Tibial artery (tissue), 4 donors: Measurements from ENCODE around the gene STN1.

Source experiments
- DNase-seq, 2 donors: peaks; one replicate each; pipeline ENCODE4 v3.0.0-alpha.2; 2019
- H3K27ac ChIP-seq, 2 donors: fragments of 200-600 bp; sonication (generic) in 1 of 2; 1 replicate in 1 of 2; 2 replicates in 1 of 2; pipeline ENCODE4 v1.5.1; 2018 to 2019; ENCODE audit warnings: mild to moderate bottlenecking in 1 of 2
- H3K27me3 ChIP-seq, 2 donors: fragments of 200-600 bp; sonication (generic) in 1 of 2; one replicate each; pipeline versions ENCODE4 v1.5.1 to v1.6.0; 2016 to 2019
- H3K36me3 ChIP-seq, 3 donors: fragments of 200-600 bp; sonication (generic) in 2 of 3; one replicate each; pipeline ENCODE4 v1.5.1; 2016 to 2019; ENCODE audit warnings: mild to moderate bottlenecking in 2 of 3
- H3K4me1 ChIP-seq, 4 donors: fragments of 200-600 bp; sonication (generic) in 2 of 4; 1 replicate in 3 of 4; 2 replicates in 1 of 4; pipeline ENCODE4 v1.5.1; 2016 to 2019
- H3K4me3 ChIP-seq, 2 donors: fragments of 200-600 bp; sonication (generic) in 1 of 2; 1 replicate in 1 of 2; 2 replicates in 1 of 2; pipeline ENCODE4 v1.5.1; 2018 to 2019; ENCODE audit warnings: mild to moderate bottlenecking in 2 of 2
- H3K9me3 ChIP-seq, 3 donors: fragments of 200-600 bp; sonication (generic) in 1 of 3; one replicate each; pipeline ENCODE4 v1.5.1; 2016 to 2019
- intact Hi-C: fragments of 100-400 bp; cut with DNase I; formaldehyde crosslinking; loops from one replicate; pipeline ENCODE4 v1.15.0; 2023; ENCODE audit warnings: low total_unique reads
- TF ChIP-seq, protein P1 (sequence below), 2 experiments: fragments of 200-600 bp in 1 of 2; fragments of 450-650 bp in 1 of 2; IDR thresholded peaks; one replicate each; pipeline ENCODE4 v1.5.1; 2017 to 2019; ENCODE audit warnings: antibody characterized with exemption in 2 of 2, mild to moderate bottlenecking in 1 of 2, moderate library complexity in 1 of 2

STN1 gene

GRCh38 chr10:103870516-103870915 lies 47.5 kb downstream of the STN1 start:
- peaks cover 0 to 12% (median 3%) of the 10 kb centered on the region in 3 donors for H3K36me3 ChIP-seq
- TF ChIP-seq, protein P1, sequence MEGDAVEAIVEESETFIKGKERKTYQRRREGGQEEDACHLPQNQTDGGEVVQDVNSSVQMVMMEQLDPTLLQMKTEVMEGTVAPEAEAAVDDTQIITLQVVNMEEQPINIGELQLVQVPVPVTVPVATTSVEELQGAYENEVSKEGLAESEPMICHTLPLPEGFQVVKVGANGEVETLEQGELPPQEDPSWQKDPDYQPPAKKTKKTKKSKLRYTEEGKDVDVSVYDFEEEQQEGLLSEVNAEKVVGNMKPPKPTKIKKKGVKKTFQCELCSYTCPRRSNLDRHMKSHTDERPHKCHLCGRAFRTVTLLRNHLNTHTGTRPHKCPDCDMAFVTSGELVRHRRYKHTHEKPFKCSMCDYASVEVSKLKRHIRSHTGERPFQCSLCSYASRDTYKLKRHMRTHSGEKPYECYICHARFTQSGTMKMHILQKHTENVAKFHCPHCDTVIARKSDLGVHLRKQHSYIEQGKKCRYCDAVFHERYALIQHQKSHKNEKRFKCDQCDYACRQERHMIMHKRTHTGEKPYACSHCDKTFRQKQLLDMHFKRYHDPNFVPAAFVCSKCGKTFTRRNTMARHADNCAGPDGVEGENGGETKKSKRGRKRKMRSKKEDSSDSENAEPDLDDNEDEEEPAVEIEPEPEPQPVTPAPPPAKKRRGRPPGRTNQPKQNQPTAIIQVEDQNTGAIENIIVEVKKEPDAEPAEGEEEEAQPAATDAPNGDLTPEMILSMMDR (IDR thresholded peaks at IDR 0.05), result no peak
- H3K4me3 ChIP-seq, result no peak overlapping the region
- peaks cover 0 to 2% (median 0%) of the 10 kb centered on the region in 3 donors for H3K9me3 ChIP-seq
- intact Hi-C loops, result no loop called here
- DNase-seq, result no peak
- H3K27ac ChIP-seq, result no peak overlapping the region
- H3K4me1 ChIP-seq, result peaks cover 0 to 4% (median 0%) of the 10 kb centered on the region in 4 donors
- no peaks in the 10 kb centered on the region for H3K27me3 ChIP-seq

- DNase-seq, result peak in 1 of 2 donors; percentile 19
- H3K27ac ChIP-seq, result no peak overlapping the region
- TF ChIP-seq, protein P1 (IDR thresholded peaks at IDR 0.05), result no peak
- intact Hi-C loops, result no loop called here
- H3K9me3 ChIP-seq, result peaks cover 0 to 14% (median 5%) of the 10 kb centered on the region in 3 donors
- no peaks in the 10 kb centered on the region for H3K27me3 ChIP-seq
- no peak overlapping the region for H3K4me3 ChIP-seq
- H3K36me3 ChIP-seq, result peaks cover 0 to 24% (median 3%) of the 10 kb centered on the region in 3 donors
- peaks cover 0 to 4% (median 0%) of the 10 kb centered on the region in 4 donors for H3K4me1 ChIP-seq
Observed at GRCh38 chr10:103869336-103869735, 48.6 kb downstream of the STN1 start.

DNA sequence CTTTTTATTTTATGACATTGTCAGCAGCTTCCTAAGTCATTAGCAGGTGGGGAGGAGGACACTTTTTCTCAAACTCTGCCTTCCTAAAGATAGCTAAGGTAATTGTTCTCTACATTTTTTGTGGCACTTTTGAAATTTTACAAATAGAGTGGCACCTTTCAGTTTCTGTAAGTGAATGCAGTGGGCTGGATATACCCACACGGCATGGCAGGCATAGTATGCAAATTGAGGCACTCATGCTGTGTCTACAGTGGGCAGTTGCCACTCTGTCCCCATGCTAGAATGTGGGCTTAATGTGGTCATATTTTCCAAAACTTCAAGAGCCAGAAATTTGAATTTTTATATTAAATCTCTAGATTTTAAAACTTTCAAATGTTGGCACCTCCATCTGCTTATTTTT lies 49.8 kb downstream of the STN1 start:
- Histone ChIP-seq H3K27me3 (no peaks in the 10 kb centered on the region), H3K36me3 (peaks cover 0 to 28% (median 3%) of the 10 kb centered on the region in 3 donors), H3K9me3 (peaks cover 0 to 16% (median 5%) of the 10 kb centered on the region in 3 donors), H3K4me1 (peaks cover 0 to 4% (median 0%) of the 10 kb centered on the region in 4 donors), H3K4me3 (no peak overlapping the region), H3K27ac (no peak overlapping the region)
- intact Hi-C loops, result no loop called here
- TF ChIP-seq, protein P1 (IDR thresholded peaks at IDR 0.05), result no peak
- DNase-seq, result peak in 1 of 2 donors; percentile 11

DNA sequence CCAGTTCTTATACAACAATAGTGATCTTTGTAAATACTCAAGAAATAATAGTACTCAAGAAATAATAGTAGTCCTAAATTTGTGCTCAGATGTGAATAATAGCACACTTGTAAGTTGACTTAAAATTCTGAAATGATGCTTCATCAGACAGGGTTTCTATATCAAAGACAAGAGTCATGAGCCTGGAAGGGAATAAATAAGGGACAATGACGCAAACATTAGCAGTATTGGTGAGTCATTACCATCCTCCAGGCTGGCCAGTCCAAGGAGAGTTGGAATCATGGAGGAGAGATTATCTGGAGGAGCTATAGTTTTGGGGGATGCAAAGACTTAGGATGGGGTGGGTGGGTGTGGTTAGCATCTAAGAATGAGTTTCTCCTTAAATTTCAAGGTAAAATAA lies 56.5 kb downstream of the STN1 start:
- intact Hi-C loops, result no loop called here
- Histone ChIP-seq H3K4me3 (no peak overlapping the region), H3K36me3 (peaks cover 0 to 22% (median 0%) of the 10 kb centered on the region in 3 donors), H3K27ac (no peak overlapping the region), H3K27me3 (no peaks in the 10 kb centered on the region), H3K4me1 (peaks cover 0 to 12% (median 4%) of the 10 kb centered on the region in 4 donors), H3K9me3 (peaks cover 0 to 16% (median 5%) of the 10 kb centered on the region in 3 donors)
- TF ChIP-seq, protein P1 (IDR thresholded peaks at IDR 0.05), result no peak
- no peak for DNase-seq

- Histone ChIP-seq H3K4me3 (no peak overlapping the region), H3K27me3 (no peaks in the 10 kb centered on the region), H3K9me3 (peaks cover 0 to 2% (median under 1%) of the 10 kb centered on the region in 3 donors), H3K4me1 (peaks cover 0 to 28% (median 16%) of the 10 kb centered on the region in 4 donors), H3K36me3 (peaks cover 0 to 5% (median 0%) of the 10 kb centered on the region in 3 donors), H3K27ac (no peak overlapping the region)
- peak in 1 of 2 donors; percentile 73 for DNase-seq
- intact Hi-C loops, result loop anchor here (2.0 to 10.0 kb wide), 2 partner anchors 147 to 255 kb away; no protein-coding TSS in a partner anchor
- TF ChIP-seq, protein P1 (IDR thresholded peaks at IDR 0.05), result peak; percentile 64 to 84
Observed at GRCh38 chr10:103859161-103860086, 58.6 kb downstream of the STN1 start.
